Stimulated activated CD8-positive, alpha-beta memory T cell treated with anti-CD3 and anti-CD28 coated beads, Interleukin-12 subunit alpha, Interleukin-12 subunit beta, amount 100 ng/mL, for 1 hour (primary cell): ENCODE measurements around the gene IRS2.
"Not testable (repeated sequence)": the region's sequence is repeated elsewhere in the genome, so short reads cannot be mapped to it uniquely, and the experiment has no call there.

ENCODE experiments used
- DNase-seq: peaks from one replicate; pipeline ENCODE4 v3.0.0-alpha.2; 2020; ENCODE audit warnings: low read depth

The IRS2 gene

GRCh38 chr13:109733550-109733949 is 52.8 kb downstream of the IRS2 start:
- no peak for DNase-seq

GRCh38 chr13:109732470-109733170 is 53.8 kb downstream of the IRS2 start:
- not testable (repeated sequence) for DNase-seq

- no peak for DNase-seq
Measured at GRCh38 chr13:109730812-109731335, 55.5 kb downstream of the IRS2 start.

- DNase-seq = no peak
Measured at GRCh38 chr13:109728791-109729731, 57.3 kb downstream of the IRS2 start.

- no peak for DNase-seq
Measured at GRCh38 chr13:109728061-109728460, 58.3 kb downstream of the IRS2 start.

- DNase-seq = no peak
Measured at GRCh38 chr13:109727251-109727650, 59.1 kb downstream of the IRS2 start.

- no peak for DNase-seq
Measured at GRCh38 chr13:109725995-109726637, 60.3 kb downstream of the IRS2 start.

GRCh38 chr13:109725297-109725696 is 61.1 kb downstream of the IRS2 start:
- DNase-seq = no peak

- no peak for DNase-seq
Measured at GRCh38 chr13:109724603-109725002, 61.8 kb downstream of the IRS2 start.

- no peak for DNase-seq
Measured at GRCh38 chr13:109723046-109723445, 63.3 kb downstream of the IRS2 start.

GRCh38 chr13:109722068-109722467 is 64.3 kb downstream of the IRS2 start:
- no peak for DNase-seq

- no peak for DNase-seq
Measured at GRCh38 chr13:109720758-109721184, 65.6 kb downstream of the IRS2 start.

- DNase-seq = no peak
Measured at GRCh38 chr13:109719962-109720646, 66.3 kb downstream of the IRS2 start.

GRCh38 chr13:109718726-109719125 is 67.7 kb downstream of the IRS2 start:
- DNase-seq = no peak

GRCh38 chr13:109717686-109718085 is 68.7 kb downstream of the IRS2 start:
- no peak for DNase-seq

GRCh38 chr13:109715902-109716301 is 70.5 kb downstream of the IRS2 start:
- no peak for DNase-seq

GRCh38 chr13:109713681-109714080 is 72.7 kb downstream of the IRS2 start:
- DNase-seq = no peak

- no peak for DNase-seq
Measured at GRCh38 chr13:109712124-109712722, 74.2 kb downstream of the IRS2 start.

- no peak for DNase-seq
Measured at GRCh38 chr13:109707742-109708617, 78.4 kb downstream of the IRS2 start.

GRCh38 chr13:109707044-109707741 is 79.2 kb downstream of the IRS2 start:
- no peak for DNase-seq
